Testis (tissue), 3 donors: Measurements from ENCODE around the gene PNMA8A. TPM values are rescaled to one million over a fixed set of nuclear protein-coding genes. Genes with fewer than 3 reads are reported as not detected.

Experiments used
- DNase-seq: peaks from one replicate; pipeline ENCODE4 v3.0.0-alpha.2; 2019
- H3K27ac ChIP-seq, 2 donors: fragments of 200-600 bp; sonication (generic); one replicate each; pipeline ENCODE4 v1.5.1; 2019
- H3K27me3 ChIP-seq: fragments of 200-600 bp; sonication (generic); one replicate; pipeline ENCODE4 v1.5.1; 2019
- H3K36me3 ChIP-seq: fragments of 200-600 bp; sonication (generic); one replicate; pipeline ENCODE4 v1.5.1; 2017; ENCODE audit warnings: low read depth; ENCODE audit errors: missing control alignments
- H3K4me1 ChIP-seq: fragments of 200-600 bp; sonication (generic); one replicate; pipeline ENCODE4 v1.5.1; 2019
- H3K4me3 ChIP-seq, 2 donors: fragments of 200-600 bp; sonication (generic); one replicate each; pipeline ENCODE4 v1.5.1; 2017 to 2019
- H3K9me3 ChIP-seq: fragments of 200-600 bp; sonication (generic); one replicate; pipeline ENCODE4 v1.5.1; 2017
- CTCF ChIP-seq, 3 experiments: fragments of 450-650 bp in 2 of 3; fragments of 200-600 bp in 1 of 3; sonication (generic) in 1 of 3; IDR thresholded peaks; one replicate each; pipeline ENCODE4 v1.5.1; 2016 to 2019; ENCODE audit warnings: antibody characterized with exemption in 3 of 3, mild to moderate bottlenecking in 2 of 3, moderate library complexity in 1 of 3
- POLR2A ChIP-seq: fragments of 450-650 bp; IDR thresholded peaks from one replicate; pipeline ENCODE4 v1.6.1; 2017; ENCODE audit warnings: antibody characterized with exemption, mild to moderate bottlenecking, moderate library complexity
- WGBS, 2 donors: methylation state at CpG; one replicate each; pipeline ENCODE4 v1.1.5; 2018; 5-methylcytosine and 5-hydroxymethylcytosine counted together
- intact Hi-C: fragments of 100-400 bp; cut with DNase I; formaldehyde crosslinking; loops from one replicate; pipeline ENCODE4 v1.15.1; 2023; ENCODE audit warnings: low total_unique reads
- polyA plus RNA-seq: library from polyadenylated mRNA; stranded (reverse); fragments of 350-450 nt; fragmentation: Illumina TruSeq; extraction: RNeasy Lipid Tissue Mini Kit (QIAGEN cat#74804); gene quantifications from one replicate; pipeline ENCODE4 v1.2.3, GENCODE V29; 2014; ENCODE audit warnings: low read depth, low replicate concordance; ENCODE audit not compliant: insufficient read depth
- total RNA-seq, 2 donors: library from RNA; depleted of rRNA; stranded (reverse); fragments of >200 nt; gene quantifications; one replicate each; pipeline ENCODE4 v1.2.3, GENCODE V29; 2016

Gene PNMA8A
- total and polyA plus RNA-seq, 3 donors from 2014 or later = 34.9 to 48.1 (median 44.3) TPM

GRCh38 chr19:46454244-46454643 lies 17.1 kb downstream of the PNMA8A start:
- no peak for DNase-seq
- Histone ChIP-seq H3K27ac (no peak overlapping the region), H3K9me3 (no peaks in the 10 kb centered on the region), H3K27me3 (no peaks in the 10 kb centered on the region), H3K36me3 (no peaks in the 10 kb centered on the region), H3K4me1 (no peaks in the 10 kb centered on the region), H3K4me3 (no peak overlapping the region)
- intact Hi-C loops = no loop called here
- no peak for TF ChIP-seq POLR2A
- WGBS, 2 donors = 49 to 67% methylated on average over 3 of the region's 3 CpGs

GRCh38 chr19:46453661-46454060 lies 17.7 kb downstream of the PNMA8A start:
- no peak for TF ChIP-seq POLR2A
- TF ChIP-seq CTCF (IDR thresholded peaks at IDR 0.05) = no peak
- Histone ChIP-seq H3K4me1 (no peaks in the 10 kb centered on the region), H3K27ac (no peak overlapping the region), H3K27me3 (no peaks in the 10 kb centered on the region), H3K4me3 (no peak overlapping the region), H3K36me3 (no peaks in the 10 kb centered on the region), H3K9me3 (no peaks in the 10 kb centered on the region)
- no peak for DNase-seq
- WGBS, 2 donors = 80 to 85% methylated on average over 5 to 6 of the region's 6 CpGs
- intact Hi-C loops = no loop called here

GRCh38 chr19:46452186-46452585 lies 19.2 kb downstream of the PNMA8A start:
- intact Hi-C loops = no loop called here
- Histone ChIP-seq H3K4me1 (peaks cover 9% of the 10 kb centered on the region), H3K27me3 (no peaks in the 10 kb centered on the region), H3K9me3 (no peaks in the 10 kb centered on the region), H3K36me3 (no peaks in the 10 kb centered on the region), H3K27ac (no peak overlapping the region), H3K4me3 (no peak overlapping the region)
- 47 to 56% methylated on average over 4 of the region's 4 CpGs for WGBS, 2 donors
- TF ChIP-seq POLR2A = no peak
- no peak for TF ChIP-seq CTCF (IDR thresholded peaks at IDR 0.05)
- no peak for DNase-seq

- H3K27ac ChIP-seq = peak overlapping the region in 1 of 2 donors; percentile 45
- TF ChIP-seq POLR2A = no peak
- no peak for TF ChIP-seq CTCF (IDR thresholded peaks at IDR 0.05)
- no peaks in the 10 kb centered on the region for H3K9me3 ChIP-seq
- intact Hi-C loops = no loop called here
- no peaks in the 10 kb centered on the region for H3K27me3 ChIP-seq
- H3K4me1 ChIP-seq = peaks cover 11% of the 10 kb centered on the region
- 45 to 58% methylated on average over 6 of the region's 6 CpGs for WGBS, 2 donors
- H3K36me3 ChIP-seq = no peaks in the 10 kb centered on the region
- no peak for DNase-seq
- no peak overlapping the region for H3K4me3 ChIP-seq
These were observed 20.0 kb downstream of the PNMA8A start for GRCh38 chr19:46451352-46451751.

GRCh38 chr19:46450737-46451136 lies 20.6 kb downstream of the PNMA8A start:
- TF ChIP-seq CTCF (IDR thresholded peaks at IDR 0.05) = no peak
- TF ChIP-seq POLR2A = no peak
- intact Hi-C loops = no loop called here
- no peak for DNase-seq
- Histone ChIP-seq H3K9me3 (no peaks in the 10 kb centered on the region), H3K36me3 (no peaks in the 10 kb centered on the region), H3K4me3 (no peak overlapping the region), H3K27me3 (no peaks in the 10 kb centered on the region), H3K27ac (peak overlapping the region in 1 of 2 donors; percentile 45), H3K4me1 (peaks cover 11% of the 10 kb centered on the region)
- 51 to 65% methylated on average over 5 of the region's 5 CpGs for WGBS, 2 donors
